Esophagus (tissue), 2 donors: ENCODE measurements around the gene PAX9. TPM values are rescaled to one million over a fixed set of nuclear protein-coding genes. Genes with fewer than 3 reads are reported as not detected.

Experiments
- H3K27ac ChIP-seq, 2 donors: one replicate each; pipeline ENCODE4 v1.5.1; 2013; ENCODE audit warnings: low read depth in 2 of 2, mild to moderate bottlenecking in 2 of 2, inconsistent platforms in 1 of 2, low read length in 1 of 2, moderate library complexity in 1 of 2
- H3K27me3 ChIP-seq, 2 donors: one replicate each; pipeline ENCODE4 v1.6.1; 2013; ENCODE audit warnings: low read length in 2 of 2, control low read depth in 1 of 2, mild to moderate bottlenecking in 1 of 2; ENCODE audit not compliant: insufficient read depth in 2 of 2, control insufficient read depth in 1 of 2
- H3K36me3 ChIP-seq, 2 donors: one replicate each; pipeline ENCODE4 v1.6.1; 2013; ENCODE audit warnings: low read length in 1 of 2; ENCODE audit not compliant: control insufficient read depth in 2 of 2, insufficient read depth in 2 of 2
- H3K4me1 ChIP-seq, 2 donors: one replicate each; pipeline ENCODE4 v1.6.1; 2013; ENCODE audit warnings: low read length in 1 of 2; ENCODE audit not compliant: control insufficient read depth in 2 of 2, insufficient read depth in 2 of 2
- H3K4me3 ChIP-seq, 2 donors: one replicate each; pipeline ENCODE4 v1.5.1; 2013; ENCODE audit warnings: low read length in 2 of 2, mild to moderate bottlenecking in 2 of 2, low read depth in 1 of 2, moderate library complexity in 1 of 2
- H3K9me3 ChIP-seq, 2 donors: one replicate each; pipeline ENCODE4 v1.6.1; 2013; ENCODE audit warnings: mild to moderate bottlenecking in 2 of 2, low read depth in 1 of 2, low read length in 1 of 2, moderate library complexity in 1 of 2; ENCODE audit not compliant: control insufficient read depth in 2 of 2, insufficient read depth in 1 of 2
- WGBS, 2 donors: extraction: QIAGEN DNeasy Blood & Tissue Kit; methylation state at CpG; one replicate each; pipeline ENCODE4 v1.1.7; 2013; 5-methylcytosine and 5-hydroxymethylcytosine counted together
- polyA plus RNA-seq, 2 donors: library from polyadenylated mRNA; stranded (reverse); fragments of 200-250 nt; gene quantifications; one replicate each; pipeline ENCODE4 v1.2.3, GENCODE V29; 2013
- donor health status: healthy with polysubstance abuse.
- donor health status: Bipolar disorder and iron deficiency.

Gene PAX9
- polyA plus RNA-seq, 2 donors: 51.9 to 78.7 TPM

GRCh38 chr14:36646664-36647416, 14.8 kb upstream of the PAX9 start:
- peak overlapping the region; percentile 76 to 95 for H3K27ac ChIP-seq
- H3K4me1 ChIP-seq: peaks cover 0 to 2% of the 10 kb centered on the region in 2 donors
- no peaks in the 10 kb centered on the region for H3K9me3 ChIP-seq
- peak overlapping the region; percentile 62 to 66 for H3K4me3 ChIP-seq
- H3K27me3 ChIP-seq: no peaks in the 10 kb centered on the region
- WGBS, 2 donors: 2 to 5% methylated on average over 52 to 55 of the region's 55 CpGs
- H3K36me3 ChIP-seq: no peaks in the 10 kb centered on the region

- Histone ChIP-seq H3K36me3 (no peaks in the 10 kb centered on the region), H3K27ac (peak overlapping the region; percentile 76 to 95), H3K4me1 (peaks cover 0 to 2% of the 10 kb centered on the region in 2 donors), H3K9me3 (no peaks in the 10 kb centered on the region), H3K27me3 (no peaks in the 10 kb centered on the region), H3K4me3 (peak overlapping the region; percentile 62 to 66)
- 3% methylated on average over 30 to 34 of the region's 34 CpGs for WGBS, 2 donors
These were observed 14.2 kb upstream of the PAX9 start for GRCh38 chr14:36647417-36647823.

GRCh38 chr14:36647824-36648753, 13.6 kb upstream of the PAX9 start:
- peak overlapping the region; percentile 62 to 66 for H3K4me3 ChIP-seq
- no peaks in the 10 kb centered on the region for H3K9me3 ChIP-seq
- no peaks in the 10 kb centered on the region for H3K36me3 ChIP-seq
- H3K4me1 ChIP-seq: peaks cover 0 to 2% of the 10 kb centered on the region in 2 donors
- 2 to 4% methylated on average over 62 of the region's 62 CpGs for WGBS, 2 donors
- H3K27ac ChIP-seq: peak overlapping the region; percentile 76 to 95
- H3K27me3 ChIP-seq: peaks cover 0 to 3% of the 10 kb centered on the region in 2 donors

- Histone ChIP-seq H3K36me3 (no peaks in the 10 kb centered on the region), H3K27me3 (peaks cover 0 to 14% of the 10 kb centered on the region in 2 donors), H3K27ac (no peak overlapping the region), H3K4me3 (no peak overlapping the region), H3K9me3 (peaks cover 0 to 1% of the 10 kb centered on the region in 2 donors), H3K4me1 (peaks cover 0 to 4% of the 10 kb centered on the region in 2 donors)
- WGBS, 2 donors: 29 to 46% methylated on average over 4 of the region's 4 CpGs
These were observed 11.6 kb upstream of the PAX9 start for GRCh38 chr14:36649872-36650650.

GRCh38 chr14:36652542-36653201, 9.0 kb upstream of the PAX9 start:
- peaks cover 0 to 18% of the 10 kb centered on the region in 2 donors for H3K27me3 ChIP-seq
- H3K4me1 ChIP-seq: peaks cover 3 to 6% of the 10 kb centered on the region in 2 donors
- H3K27ac ChIP-seq: no peak overlapping the region
- H3K9me3 ChIP-seq: peaks cover 0 to 2% of the 10 kb centered on the region in 2 donors
- no peaks in the 10 kb centered on the region for H3K36me3 ChIP-seq
- no peak overlapping the region for H3K4me3 ChIP-seq

- no peak overlapping the region for H3K27ac ChIP-seq
- H3K9me3 ChIP-seq: peaks cover 0 to 2% of the 10 kb centered on the region in 2 donors
- no peak overlapping the region for H3K4me3 ChIP-seq
- H3K27me3 ChIP-seq: peaks cover 0 to 18% of the 10 kb centered on the region in 2 donors
- WGBS, 2 donors: 44 to 65% methylated on average over 3 of the region's 3 CpGs
- no peaks in the 10 kb centered on the region for H3K36me3 ChIP-seq
- H3K4me1 ChIP-seq: peaks cover 3 to 6% of the 10 kb centered on the region in 2 donors
These were observed 8.2 kb upstream of the PAX9 start for GRCh38 chr14:36653413-36653812.

- Histone ChIP-seq H3K9me3 (peaks cover 0 to 2% of the 10 kb centered on the region in 2 donors), H3K27me3 (peaks cover 0 to 18% of the 10 kb centered on the region in 2 donors)
These were observed 7.5 kb upstream of the PAX9 start for GRCh38 chr14:36653962-36654793.

GRCh38 chr14:36654794-36655381, 6.8 kb upstream of the PAX9 start:
- Histone ChIP-seq H3K4me1 (peaks cover 3 to 6% of the 10 kb centered on the region in 2 donors), H3K27me3 (peaks cover 0 to 21% of the 10 kb centered on the region in 2 donors), H3K36me3 (no peaks in the 10 kb centered on the region), H3K4me3 (peak overlapping the region in 1 of 2 donors; percentile 95), H3K27ac (peak overlapping the region in 1 of 2 donors; percentile 38), H3K9me3 (peaks cover 0 to 2% of the 10 kb centered on the region in 2 donors)
- WGBS, 2 donors: 26 to 46% methylated on average over 34 of the region's 34 CpGs

More at GRCh38 chr14:36653962-36654793, 7.5 kb upstream of the PAX9 start:
- 38 to 43% methylated on average over 31 of the region's 31 CpGs for WGBS, 2 donors
- H3K4me1 ChIP-seq: peaks cover 3 to 6% of the 10 kb centered on the region in 2 donors
- no peak overlapping the region for H3K27ac ChIP-seq
- H3K4me3 ChIP-seq: no peak overlapping the region
- H3K36me3 ChIP-seq: no peaks in the 10 kb centered on the region
